Fibroblast of lung (primary cell): Measurements from ENCODE around the gene PAK4. TPM values are rescaled to one million over a fixed set of nuclear protein-coding genes. Genes with fewer than 3 reads are reported as not detected.

Experiments
- DNase-seq, 2 donors: peaks; one replicate each; pipeline versions ENCODE4 v3.0.0 to v3.0.0-alpha.2; 2010; ENCODE audit warnings: low read depth in 2 of 2
- H2AFZ ChIP-seq: 2 replicates; pipeline ENCODE4 v1.5.1; 2012; ENCODE audit warnings: low read length, control low read depth, inconsistent platforms
- H3K27ac ChIP-seq: 2 replicates; pipeline ENCODE4 v1.5.1; 2011; ENCODE audit warnings: low read length, control low read depth; ENCODE audit not compliant: insufficient read depth
- H3K27me3 ChIP-seq: 2 replicates; pipeline ENCODE4 v1.5.1; 2011; ENCODE audit warnings: mild to moderate bottlenecking, low read length; ENCODE audit not compliant: control insufficient read depth, insufficient read depth
- H3K36me3 ChIP-seq: 2 replicates; pipeline ENCODE4 v1.5.1; 2011; ENCODE audit warnings: low read length; ENCODE audit not compliant: control insufficient read depth, insufficient read depth
- H3K4me1 ChIP-seq: 2 replicates; pipeline ENCODE4 v1.5.1; 2011; ENCODE audit warnings: low read length; ENCODE audit not compliant: control insufficient read depth, insufficient read depth; ENCODE audit errors: extremely low read depth
- H3K4me2 ChIP-seq: 2 replicates; pipeline ENCODE4 v1.5.1; 2011; ENCODE audit warnings: low read length, control low read depth; ENCODE audit not compliant: insufficient read depth; ENCODE audit errors: extremely low read depth
- H3K4me3 ChIP-seq, 4 experiments: fragments of 200-600 bp in 1 of 4; sonication (generic) in 1 of 4; replicated peaks in 1 of 4; 2 replicates each; pipeline ENCODE4 v1.5.1; 2011 to 2016; ENCODE audit warnings: low read length in 4 of 4, low read depth in 3 of 4, mild to moderate bottlenecking in 3 of 4, control low read depth in 2 of 4, inconsistent platforms in 1 of 4, mixed read lengths in 1 of 4; ENCODE audit not compliant: insufficient read depth in 1 of 4; ENCODE audit errors: control extremely low read depth in 1 of 4
- H3K79me2 ChIP-seq: 2 replicates; pipeline ENCODE4 v1.5.1; 2012; ENCODE audit warnings: mild to moderate bottlenecking, low read length, inconsistent platforms; ENCODE audit not compliant: control insufficient read depth, insufficient read depth
- H3K9ac ChIP-seq: 2 replicates; pipeline ENCODE4 v1.5.1; 2011; ENCODE audit warnings: mild to moderate bottlenecking, low read length, control low read depth; ENCODE audit not compliant: insufficient read depth
- H3K9me3 ChIP-seq: 2 replicates; pipeline ENCODE4 v1.5.1; 2012; ENCODE audit warnings: low read depth, low read length; ENCODE audit not compliant: control insufficient read depth, insufficient read depth
- H4K20me1 ChIP-seq: 2 replicates; pipeline ENCODE4 v1.5.1; 2011; ENCODE audit warnings: low read length; ENCODE audit not compliant: control insufficient read depth, insufficient read depth; ENCODE audit errors: extremely low read depth
- EZH2 ChIP-seq: IDR thresholded peaks from 2 replicates; pipeline ENCODE4 v1.5.1; 2012; ENCODE audit warnings: low read length, control low read depth, mild to moderate bottlenecking; ENCODE audit errors: missing control alignments
- polyA plus RNA-seq, 2 donors: library from polyadenylated mRNA; depleted of rRNA in 1 of 2; stranded (reverse) in 1 of 2; unstranded in 1 of 2; fragments of >200 nt; gene quantifications; 2 replicates each; pipeline ENCODE4 v1.2.1, GENCODE V29; 2011 to 2012; ENCODE audit warnings: missing spikeins in 1 of 2
- total RNA-seq: library from RNA; depleted of rRNA; stranded (reverse); fragments of >200 nt; gene quantifications from 2 replicates; pipeline ENCODE4 v1.2.1, GENCODE V29; 2014
- TF ChIP-seq, protein P1 (sequence below), 2 donors: IDR thresholded peaks in 1 of 2; conservative IDR thresholded peaks in 1 of 2; 1 replicate in 1 of 2; 2 replicates in 1 of 2; pipeline ENCODE4 v1.5.1; 2011 to 2012; ENCODE audit warnings: low read length in 2 of 2, control low read depth in 1 of 2, inconsistent platforms in 1 of 2, low read depth in 1 of 2, mild to moderate bottlenecking in 1 of 2

Gene PAK4
- total and polyA plus RNA-seq, 2 donors (not counting 1 experiment from before 2014, with no cell fraction given): 4.6 to 8.4 TPM

DNA sequence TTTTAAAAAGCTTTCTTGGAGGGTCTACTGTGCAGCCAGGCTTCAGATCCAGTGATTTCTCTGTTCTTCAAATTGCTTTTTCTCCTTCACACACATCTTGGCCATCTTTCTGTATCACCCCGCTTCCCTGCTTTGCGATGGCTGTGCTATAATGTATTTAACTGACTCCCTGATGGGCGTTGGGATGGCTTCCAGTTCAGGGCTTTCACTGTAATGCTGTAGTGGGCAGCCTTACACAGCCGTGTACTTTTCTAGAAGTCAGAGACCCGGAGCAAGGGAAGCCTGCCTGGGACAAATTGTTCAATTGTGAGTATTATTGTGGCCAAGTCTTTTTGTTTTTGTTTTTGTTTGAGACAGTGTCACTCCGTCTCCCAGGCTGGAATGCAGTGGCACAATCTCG is 19.4 kb upstream of the PAK4 start:
- DNase-seq: no peak
- no peak for TF ChIP-seq EZH2
- TF ChIP-seq, protein P1, sequence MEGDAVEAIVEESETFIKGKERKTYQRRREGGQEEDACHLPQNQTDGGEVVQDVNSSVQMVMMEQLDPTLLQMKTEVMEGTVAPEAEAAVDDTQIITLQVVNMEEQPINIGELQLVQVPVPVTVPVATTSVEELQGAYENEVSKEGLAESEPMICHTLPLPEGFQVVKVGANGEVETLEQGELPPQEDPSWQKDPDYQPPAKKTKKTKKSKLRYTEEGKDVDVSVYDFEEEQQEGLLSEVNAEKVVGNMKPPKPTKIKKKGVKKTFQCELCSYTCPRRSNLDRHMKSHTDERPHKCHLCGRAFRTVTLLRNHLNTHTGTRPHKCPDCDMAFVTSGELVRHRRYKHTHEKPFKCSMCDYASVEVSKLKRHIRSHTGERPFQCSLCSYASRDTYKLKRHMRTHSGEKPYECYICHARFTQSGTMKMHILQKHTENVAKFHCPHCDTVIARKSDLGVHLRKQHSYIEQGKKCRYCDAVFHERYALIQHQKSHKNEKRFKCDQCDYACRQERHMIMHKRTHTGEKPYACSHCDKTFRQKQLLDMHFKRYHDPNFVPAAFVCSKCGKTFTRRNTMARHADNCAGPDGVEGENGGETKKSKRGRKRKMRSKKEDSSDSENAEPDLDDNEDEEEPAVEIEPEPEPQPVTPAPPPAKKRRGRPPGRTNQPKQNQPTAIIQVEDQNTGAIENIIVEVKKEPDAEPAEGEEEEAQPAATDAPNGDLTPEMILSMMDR (conservative IDR thresholded peaks at IDR 0.05 in 1 of 2, IDR thresholded peaks at IDR 0.05 in 1 of 2; ENCODE audit: low read depth in 1 of 2, low read length in 2 of 2): no peak

GRCh38 chr19:39109641-39110040 is 15.9 kb upstream of the PAK4 start:
- Histone ChIP-seq H3K4me1 (no peaks in the 10 kb centered on the region), H3K4me2 (no peak overlapping the region), H4K20me1 (no peaks in the 10 kb centered on the region), H3K9me3 (no peaks in the 10 kb centered on the region), H3K27me3 (no peaks in the 10 kb centered on the region), H3K4me3 (no peak overlapping the region), H3K9ac (no peak overlapping the region), H3K36me3 (no peaks in the 10 kb centered on the region), H3K27ac (no peak overlapping the region), H2AFZ (no peak overlapping the region), H3K79me2 (no peaks in the 10 kb centered on the region)
- DNase-seq: no peak
- no peak for TF ChIP-seq EZH2
- TF ChIP-seq, protein P1 (conservative IDR thresholded peaks at IDR 0.05 in 1 of 2, IDR thresholded peaks at IDR 0.05 in 1 of 2; ENCODE audit: low read depth in 1 of 2, low read length in 2 of 2): no peak

More for the DNA sequence above, 19.4 kb upstream of the PAK4 start:
- H2AFZ ChIP-seq: no peak overlapping the region
- H4K20me1 ChIP-seq: no peaks in the 10 kb centered on the region
- H3K4me3 ChIP-seq: no peak overlapping the region
- no peak overlapping the region for H3K27ac ChIP-seq
- no peaks in the 10 kb centered on the region for H3K79me2 ChIP-seq
- no peak overlapping the region for H3K4me2 ChIP-seq
- H3K4me1 ChIP-seq: no peaks in the 10 kb centered on the region
- no peaks in the 10 kb centered on the region for H3K36me3 ChIP-seq
- no peaks in the 10 kb centered on the region for H3K9me3 ChIP-seq
- no peak overlapping the region for H3K9ac ChIP-seq
- H3K27me3 ChIP-seq: no peaks in the 10 kb centered on the region

DNA sequence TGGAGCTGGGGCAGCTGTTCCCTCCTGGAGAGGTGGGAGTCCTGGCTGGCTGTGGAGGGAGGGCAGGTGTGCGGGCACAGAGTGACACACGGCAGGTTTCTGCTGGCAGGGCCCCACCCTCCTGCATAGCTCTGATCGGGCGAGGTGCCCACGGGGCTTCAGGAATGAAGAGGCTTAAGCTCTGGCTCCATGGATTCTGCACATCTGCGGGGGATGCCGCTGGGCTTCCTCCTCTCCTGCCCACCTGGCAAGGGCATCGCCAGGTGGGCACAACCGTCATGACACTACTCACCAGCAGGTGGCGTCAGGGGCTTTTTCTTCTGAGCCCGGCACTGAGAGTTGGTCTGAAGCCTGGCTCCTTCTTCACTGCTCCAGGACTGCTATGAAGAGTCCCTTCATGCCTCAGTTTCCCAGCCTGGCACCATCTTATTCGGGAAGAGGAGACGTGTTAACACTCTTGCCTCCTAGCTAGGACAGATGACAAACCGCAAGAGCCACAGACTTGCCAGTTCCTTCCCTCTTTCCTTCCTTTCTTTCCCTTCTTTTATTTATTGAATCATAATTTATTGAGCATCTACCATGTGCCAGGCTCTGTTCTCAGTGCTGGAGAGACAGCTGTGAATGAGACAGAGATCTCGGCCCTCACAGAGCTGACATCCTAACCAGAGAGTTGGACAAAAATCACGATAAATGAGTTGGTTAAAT is 15.2 kb upstream of the PAK4 start:
- DNase-seq: peak in 1 of 2 donors; percentile 27
- Histone ChIP-seq H3K27ac (no peak overlapping the region), H3K9ac (no peak overlapping the region), H3K36me3 (no peaks in the 10 kb centered on the region), H3K79me2 (no peaks in the 10 kb centered on the region), H3K9me3 (no peaks in the 10 kb centered on the region), H3K27me3 (no peaks in the 10 kb centered on the region), H4K20me1 (no peaks in the 10 kb centered on the region), H3K4me2 (no peak overlapping the region), H3K4me3 (no peak overlapping the region), H2AFZ (no peak overlapping the region), H3K4me1 (no peaks in the 10 kb centered on the region)
- TF ChIP-seq EZH2: no peak
- TF ChIP-seq, protein P1 (conservative IDR thresholded peaks at IDR 0.05 in 1 of 2, IDR thresholded peaks at IDR 0.05 in 1 of 2; ENCODE audit: low read depth in 1 of 2, low read length in 2 of 2): peak; percentile 71 to 72
